IPS-18c (cell line): Measurements from ENCODE around the gene PTPRCAP.

ENCODE experiments used
- H3K4me3 ChIP-seq: 2 replicates; pipeline ENCODE4 v1.7.0; 2013; ENCODE audit warnings: low read depth, mild to moderate bottlenecking, low read length, moderate library complexity; ENCODE audit not compliant: insufficient read depth
- H3K9me3 ChIP-seq: one replicate; pipeline ENCODE4 v1.6.1; 2013; ENCODE audit warnings: mild to moderate bottlenecking, low read length, moderate library complexity; ENCODE audit not compliant: control insufficient read depth, insufficient read depth

The PTPRCAP gene

GRCh38 chr11:67419325-67420049, 18.0 kb downstream of the PTPRCAP start:
- Histone ChIP-seq H3K9me3 (peaks cover 5% of the 10 kb centered on the region), H3K4me3 (no peak overlapping the region)

GRCh38 chr11:67418476-67419281, 18.8 kb downstream of the PTPRCAP start:
- no peak overlapping the region for H3K4me3 ChIP-seq
- H3K9me3 ChIP-seq = peaks cover 5% of the 10 kb centered on the region

GRCh38 chr11:67417425-67417824, 20.1 kb downstream of the PTPRCAP start:
- Histone ChIP-seq H3K4me3 (no peak overlapping the region), H3K9me3 (peaks cover 2% of the 10 kb centered on the region)

- no peak overlapping the region for H3K4me3 ChIP-seq
Observed at GRCh38 chr11:67416416-67417335, 20.8 kb downstream of the PTPRCAP start.

GRCh38 chr11:67415501-67416304, 21.8 kb downstream of the PTPRCAP start, which contains the start of gene CARNS1:
CARNS1 (plus strand) TSS chr11:67415678; CDS start chr11:67416200, 522 bp downstream.
- H3K4me3 ChIP-seq = peak within 1 kb of the TSS; percentile 40
- H3K9me3 ChIP-seq = no peaks in the 10 kb centered on the region

More at GRCh38 chr11:67416416-67417335, 20.8 kb downstream of the PTPRCAP start:
- H3K9me3 ChIP-seq = peaks cover under 1% of the 10 kb centered on the region

GRCh38 chr11:67413266-67413849, 24.1 kb downstream of the PTPRCAP start:
- H3K9me3 ChIP-seq = no peaks in the 10 kb centered on the region
- no peak overlapping the region for H3K4me3 ChIP-seq

- Histone ChIP-seq H3K4me3 (no peak overlapping the region), H3K9me3 (no peaks in the 10 kb centered on the region)
Observed at GRCh38 chr11:67412495-67413179, 24.8 kb downstream of the PTPRCAP start.

GRCh38 chr11:67411785-67412152, 25.7 kb downstream of the PTPRCAP start:
- Histone ChIP-seq H3K4me3 (no peak overlapping the region), H3K9me3 (no peaks in the 10 kb centered on the region)

GRCh38 chr11:67410984-67411784, 26.3 kb downstream of the PTPRCAP start:
- Histone ChIP-seq H3K9me3 (no peaks in the 10 kb centered on the region), H3K4me3 (no peak overlapping the region)

- no peak overlapping the region for H3K4me3 ChIP-seq
- no peaks in the 10 kb centered on the region for H3K9me3 ChIP-seq
Observed at GRCh38 chr11:67410369-67410831, 27.1 kb downstream of the PTPRCAP start.

- no peak overlapping the region for H3K4me3 ChIP-seq
Observed at GRCh38 chr11:67409781-67410368, 27.6 kb downstream of the PTPRCAP start.

GRCh38 chr11:67409261-67409666, 28.2 kb downstream of the PTPRCAP start:
- Histone ChIP-seq H3K4me3 (no peak overlapping the region), H3K9me3 (no peaks in the 10 kb centered on the region)

More at GRCh38 chr11:67409781-67410368, 27.6 kb downstream of the PTPRCAP start:
- H3K9me3 ChIP-seq = no peaks in the 10 kb centered on the region

- Histone ChIP-seq H3K4me3 (no peak overlapping the region), H3K9me3 (no peaks in the 10 kb centered on the region)
Observed at GRCh38 chr11:67408437-67409200, 28.9 kb downstream of the PTPRCAP start.

- Histone ChIP-seq H3K9me3 (no peaks in the 10 kb centered on the region), H3K4me3 (no peak overlapping the region)
Observed at GRCh38 chr11:67407688-67408163, 29.8 kb downstream of the PTPRCAP start.
